ENCODE measurements around the gene CHTF18.

Gene CHTF18

GRCh38 chr16:794853-795466 is 6.5 kb downstream of the CHTF18 start:
- no peak for DNase-seq

GRCh38 chr16:795580-796229 is 7.3 kb downstream of the CHTF18 start:
- DNase-seq: no peak

GRCh38 chr16:796296-797119 is 8.1 kb downstream of the CHTF18 start:
- DNase-seq: no peak

DNA sequence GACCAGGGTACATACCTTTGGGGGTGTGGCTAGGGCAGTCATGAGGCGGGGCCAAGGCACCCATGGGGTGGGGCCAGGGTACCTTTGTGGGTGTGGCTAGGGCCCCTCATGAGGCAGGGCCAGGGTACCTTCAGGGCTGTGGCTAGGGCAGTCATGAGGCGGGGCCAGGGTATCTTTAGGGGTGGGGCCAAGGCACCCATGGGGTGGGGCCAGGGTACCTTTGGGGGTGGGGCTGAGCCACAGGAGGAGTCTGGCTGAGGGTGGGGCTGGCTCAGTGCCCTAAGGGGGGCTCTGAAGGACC is 8.7 kb downstream of the CHTF18 start:
- no peak for DNase-seq

GRCh38 chr16:797686-798085 is 9.3 kb downstream of the CHTF18 start:
- no peak for DNase-seq

- no peak for DNase-seq
Measured at GRCh38 chr16:798666-799065, 10.2 kb downstream of the CHTF18 start.

- no peak for DNase-seq
Measured at GRCh38 chr16:799111-799947, 10.9 kb downstream of the CHTF18 start.

- no peak for DNase-seq
Measured at GRCh38 chr16:799948-800833, 11.8 kb downstream of the CHTF18 start, which contains the start of gene GNG13. Gene GNG13, minus strand, starts transcription at chr16:800734. Its CDS starts 1,657 bp downstream, at chr16:799077.

DNA sequence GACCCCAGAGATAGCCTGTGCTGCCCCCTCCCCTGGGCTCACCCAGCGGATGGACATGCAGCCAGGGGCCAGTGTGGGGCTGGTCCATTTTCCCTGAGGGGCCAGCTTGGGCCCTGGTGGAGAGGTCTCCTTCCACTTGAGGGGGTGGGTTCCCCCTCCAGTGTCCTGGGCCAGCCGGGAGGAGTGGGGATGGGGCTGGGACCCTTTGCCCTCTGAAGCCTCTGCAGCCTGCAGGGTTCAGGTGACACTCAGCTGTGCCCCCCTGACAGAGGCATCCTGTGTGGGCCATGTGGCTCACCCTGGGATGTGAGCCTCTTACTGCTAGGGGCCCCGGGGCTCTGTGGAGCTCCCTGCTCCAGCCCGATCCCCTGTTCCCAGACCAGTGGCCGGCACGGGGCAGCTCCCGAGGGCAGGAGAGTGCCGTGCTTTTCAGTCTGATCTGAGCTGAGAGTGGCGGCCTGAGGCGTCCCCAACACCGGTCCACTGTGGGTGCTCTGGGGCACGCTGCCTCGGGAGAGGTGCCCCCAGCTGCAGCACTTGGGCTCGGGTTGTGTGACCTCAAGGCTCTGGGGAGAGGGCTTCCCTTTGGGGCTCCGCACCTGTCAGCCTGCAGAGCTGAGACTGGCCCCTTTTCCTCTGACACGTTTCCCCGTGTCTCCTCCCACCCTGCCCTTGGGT is 12.6 kb downstream of the CHTF18 start:
- no peak for DNase-seq

GRCh38 chr16:801584-802363 is 13.4 kb downstream of the CHTF18 start:
- no peak for DNase-seq

DNA sequence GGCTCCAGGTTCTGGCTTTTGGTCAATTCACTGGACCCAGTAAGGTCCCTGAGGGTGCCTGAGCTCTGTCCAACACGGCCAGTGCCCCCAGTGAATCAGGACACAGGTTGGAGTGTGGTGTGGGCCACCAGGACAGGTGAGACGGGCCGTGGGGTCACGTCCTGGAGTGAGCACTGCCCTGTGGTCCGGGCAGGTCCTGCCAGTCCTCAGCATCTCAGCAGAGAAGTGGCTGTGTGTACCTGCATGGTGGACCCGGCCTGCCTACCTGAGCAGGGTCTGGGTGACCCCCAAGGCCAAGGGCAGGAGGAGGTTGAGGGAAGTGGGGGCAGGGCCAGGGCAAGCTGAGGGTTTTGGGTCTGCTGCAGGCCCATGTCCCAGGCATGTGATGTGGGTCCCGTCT is 14.0 kb downstream of the CHTF18 start:
- DNase-seq: no peak

DNA sequence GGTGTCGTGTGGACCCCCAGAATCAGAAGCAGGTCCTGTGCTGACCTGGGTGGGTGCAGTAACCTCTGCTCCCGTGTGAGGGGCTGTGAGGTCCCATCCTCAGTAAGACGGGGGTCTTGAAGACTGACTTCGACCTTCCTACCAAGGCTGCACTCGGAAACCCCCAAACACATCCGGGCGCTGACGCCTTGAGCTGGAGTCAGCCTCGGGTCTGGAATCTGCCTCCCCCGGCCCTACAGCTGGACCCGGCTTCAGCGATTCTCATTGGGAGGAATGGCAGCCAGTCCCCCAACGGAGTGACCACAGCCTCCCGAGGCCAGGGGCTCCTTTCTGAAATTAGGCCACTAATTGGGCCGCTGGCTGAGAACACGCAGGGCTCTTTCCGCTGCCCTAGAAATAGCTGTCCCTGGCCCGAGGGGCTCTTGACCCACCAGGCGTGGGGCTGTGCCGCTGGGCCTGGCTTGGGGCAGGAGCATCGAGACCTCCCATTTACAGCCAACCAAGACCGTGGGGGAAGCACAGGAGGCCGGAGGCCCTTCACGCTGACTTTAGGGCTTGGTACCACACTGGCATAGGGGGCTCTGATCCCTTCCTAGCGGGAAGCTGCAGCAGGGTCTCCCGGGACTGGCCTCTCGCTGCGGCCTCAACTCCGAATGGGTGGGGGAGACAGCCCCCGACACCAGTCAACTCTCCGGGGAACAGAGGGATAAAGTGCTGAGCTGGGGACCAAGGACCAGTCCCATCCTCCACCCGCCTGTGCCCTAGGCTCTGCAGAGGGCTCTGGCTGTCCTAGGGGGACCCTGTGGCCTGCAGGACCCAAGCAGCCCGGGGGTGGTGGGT is 14.7 kb downstream of the CHTF18 start:
- DNase-seq: no peak

DNA sequence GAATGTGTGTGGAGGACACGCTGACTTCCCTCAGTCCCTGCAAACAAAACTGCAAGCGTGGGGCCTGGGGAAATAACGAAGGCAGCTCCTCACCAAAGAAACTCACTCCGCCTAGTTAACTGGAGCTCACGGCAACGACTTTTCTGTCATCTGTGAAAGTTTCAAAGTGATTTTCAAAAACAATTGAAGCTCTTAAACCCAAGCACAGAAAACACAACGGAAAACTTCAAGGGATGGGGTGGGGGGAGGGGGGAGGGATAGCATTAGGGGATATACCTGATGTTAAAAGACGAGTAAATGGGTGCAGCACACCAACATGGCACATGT is 15.3 kb downstream of the CHTF18 start:
- DNase-seq: no peak

DNA sequence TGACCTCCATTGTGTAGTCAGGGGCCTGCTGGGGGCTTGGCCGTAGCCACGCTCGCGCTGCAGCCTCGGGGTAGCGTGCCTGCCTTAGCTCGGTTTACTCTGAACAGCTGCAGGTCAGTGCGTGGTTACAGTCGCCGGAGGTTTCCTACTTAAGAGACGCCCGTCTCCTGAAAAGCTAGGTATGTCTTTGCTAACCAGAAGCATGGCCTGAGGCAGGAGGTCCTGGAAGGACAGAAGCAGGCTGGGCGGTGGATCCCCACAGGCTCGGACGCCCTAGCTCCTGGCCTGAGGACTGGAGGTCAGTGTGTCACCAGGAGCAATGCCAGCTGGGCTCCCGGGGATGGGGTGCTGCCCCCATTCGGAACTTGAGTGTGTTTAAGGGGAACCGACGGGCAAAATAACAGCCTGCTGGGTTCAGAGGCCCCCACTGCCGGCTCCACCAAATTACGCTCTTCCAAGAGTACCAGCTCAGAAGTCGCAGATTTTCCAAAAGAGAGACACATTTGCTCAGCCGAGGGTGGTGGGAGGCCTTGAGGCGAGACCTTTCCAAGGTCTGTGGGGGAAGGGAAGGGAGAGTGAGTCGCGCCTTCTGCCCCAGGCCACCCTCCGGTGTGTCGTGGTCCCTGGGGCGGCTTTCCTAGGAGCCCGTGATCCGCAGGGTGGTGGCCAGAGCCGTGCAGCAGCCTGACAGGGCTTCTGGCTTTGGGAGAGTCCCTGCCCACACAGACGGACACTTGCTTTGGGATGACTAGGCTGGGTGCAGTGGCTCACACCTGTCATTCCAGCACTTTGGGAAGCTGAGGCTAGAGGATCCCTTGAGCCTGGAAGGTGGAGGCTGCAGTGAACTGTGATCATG is 16.0 kb downstream of the CHTF18 start:
- DNase-seq: no peak

- no peak for DNase-seq
Measured at GRCh38 chr16:805474-805873, 17.1 kb downstream of the CHTF18 start.

DNA sequence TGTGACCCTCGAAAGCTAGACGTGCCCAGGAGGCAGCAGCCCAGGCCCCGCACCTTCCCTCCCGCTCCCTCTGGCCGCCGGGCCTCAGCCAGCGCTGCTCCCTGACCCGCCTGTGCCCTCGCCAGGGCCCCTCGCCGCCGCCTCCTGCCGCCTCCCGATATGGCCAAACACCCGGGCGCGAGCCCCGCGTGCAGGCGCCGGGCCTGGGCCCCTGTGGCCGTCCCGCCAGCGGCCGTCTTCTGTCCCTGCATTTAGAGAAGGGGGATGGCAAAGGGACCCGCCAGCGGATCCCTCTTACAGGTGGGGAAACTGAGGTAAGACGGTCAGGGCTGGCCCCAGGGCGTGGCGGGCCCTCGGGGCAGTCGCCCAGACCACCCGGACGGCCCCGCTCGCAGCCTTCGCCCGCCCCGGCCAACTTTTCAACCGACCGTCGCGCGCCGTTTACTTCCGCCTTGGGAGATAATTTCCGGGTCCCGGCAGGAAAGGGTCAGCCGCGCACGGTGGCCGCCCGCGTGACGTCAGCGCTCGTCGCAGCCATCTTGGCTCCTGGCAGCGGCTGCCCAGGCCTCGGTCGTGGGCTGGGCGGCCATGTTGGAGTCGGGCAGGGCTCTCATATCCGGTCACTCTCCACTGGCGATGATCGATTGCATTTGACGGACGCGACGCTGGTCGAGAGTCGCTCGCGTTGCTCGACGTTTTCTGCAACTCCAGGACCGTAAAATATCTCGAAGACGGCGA is 19.1 kb downstream of the CHTF18 start:
- DNase-seq: peak; percentile 83

GRCh38 chr16:808085-808386 is 19.6 kb downstream of the CHTF18 start:
- no peak for DNase-seq

- no peak for DNase-seq
Measured at GRCh38 chr16:813204-813915, 24.9 kb downstream of the CHTF18 start.
